ENCODE data around the gene SPC25. TPM values are rescaled to one million over a fixed set of nuclear protein-coding genes. Genes with fewer than 3 reads are reported as not detected.
A peak's percentile ranks its signal among the peaks of the same experiment; 100 is the strongest.

SPC25 gene
- total and polyA plus RNA-seq, 9 of the 15 experiments (the other 6 are each of a cell fraction or from before 2014, with no cell fraction given), result 44.8 to 100 (median 75.0) TPM

DNA sequence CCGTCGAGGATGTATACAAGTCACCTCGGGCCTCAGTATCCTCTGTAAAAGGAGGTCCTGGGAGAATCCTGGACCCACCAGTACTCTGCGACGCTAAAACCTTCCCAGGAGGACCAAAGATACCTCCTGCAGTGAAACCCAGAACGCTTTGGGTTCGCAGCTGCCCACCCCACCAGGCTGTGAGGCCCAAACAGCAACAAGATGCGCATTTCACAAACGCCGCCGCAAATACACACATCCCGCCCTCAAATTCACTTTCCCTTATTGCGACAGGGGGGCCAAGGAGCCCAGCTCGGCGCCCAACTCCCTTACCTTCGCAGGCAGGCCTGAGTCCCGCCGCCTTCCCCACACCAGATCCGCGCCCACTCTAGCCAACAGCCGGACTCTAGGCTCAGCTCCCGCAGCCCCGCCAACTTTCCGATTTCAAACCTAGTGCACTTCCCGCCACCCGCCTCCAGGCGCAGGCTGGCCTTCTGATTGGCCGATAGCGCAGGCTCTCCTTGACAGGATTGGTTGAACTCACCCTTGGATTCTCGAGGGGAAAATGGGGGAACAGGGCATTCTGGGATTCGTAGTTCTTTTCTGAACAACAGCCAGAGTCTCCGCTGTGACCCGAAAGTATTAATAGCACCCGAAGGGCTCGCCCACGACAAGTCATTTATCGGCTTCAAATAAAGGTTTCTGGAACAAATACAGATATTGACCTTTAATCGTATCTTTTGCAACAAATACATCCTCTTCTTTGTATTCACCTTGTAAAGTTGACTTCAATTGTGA is at the start of gene SPC25 (continued):
- peak; percentile 66; the same call in 1 of the 2 replicates for TF ChIP-seq CEBPB (tag; IDR thresholded peaks at IDR 0.05)
- TF ChIP-seq, protein P1, sequence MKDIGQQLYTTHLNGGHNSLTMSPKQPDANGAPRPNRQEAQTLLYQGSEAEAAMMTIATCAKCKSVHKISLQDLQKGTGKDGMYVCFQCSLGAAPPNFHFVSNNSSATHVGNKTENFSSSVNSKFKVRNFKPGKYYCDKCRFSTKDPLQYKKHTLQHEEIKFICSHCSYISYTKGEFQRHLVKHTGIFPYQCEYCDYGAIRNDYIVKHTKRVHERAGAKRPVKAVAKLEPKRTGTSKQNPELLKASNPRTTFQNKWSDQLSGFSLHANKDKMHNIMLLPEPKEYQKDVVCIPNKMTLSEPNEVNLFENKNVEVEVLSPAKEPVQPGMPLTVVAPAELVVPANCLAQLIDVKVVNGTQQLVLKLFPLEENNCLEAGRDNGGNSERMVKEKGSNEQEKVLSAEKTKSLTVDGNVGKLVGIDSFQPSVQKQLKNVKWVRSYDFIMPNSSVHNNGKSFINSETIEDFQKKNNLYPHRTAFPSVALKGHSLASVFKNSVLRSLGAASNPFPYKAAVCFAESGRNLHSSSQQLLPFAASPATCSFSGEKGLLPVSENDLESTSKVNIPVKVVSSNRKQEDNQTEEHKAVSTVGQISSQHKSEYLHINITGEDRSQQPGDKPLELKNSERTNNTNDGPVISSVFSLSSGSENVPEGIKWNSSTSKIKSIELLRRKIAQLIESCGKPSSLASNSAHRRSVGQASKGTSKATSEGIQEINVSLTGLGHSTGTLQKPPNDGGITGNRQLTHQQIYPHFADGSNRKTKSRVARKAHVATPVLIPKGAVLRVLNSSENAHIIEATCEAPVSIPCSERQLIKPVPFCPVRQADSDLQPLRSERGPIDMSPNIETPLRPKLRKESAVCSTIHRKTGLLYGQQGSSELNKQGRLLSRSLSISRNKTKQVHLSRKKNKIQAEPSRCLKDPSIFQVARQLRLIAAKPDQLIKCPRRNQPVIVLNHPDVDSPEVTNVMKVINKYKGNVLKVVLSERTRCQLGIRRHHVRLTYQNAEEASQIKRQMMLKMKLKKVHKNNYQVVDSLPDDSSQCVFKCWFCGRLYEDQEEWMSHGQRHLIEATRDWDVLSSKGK (CRISPR knock-in tag; IDR thresholded peaks at IDR 0.05), result no peak
- TF ChIP-seq HMGXB4 (CRISPR knock-in tag; IDR thresholded peaks at IDR 0.05), result 0 out of 2 replicates have a peak, but pooled peaks have one; percentile 31
- peak; percentile 50 for TF ChIP-seq DPF2 (IDR thresholded peaks at IDR 0.05)
- no peak for TF ChIP-seq EZH2 (IDR thresholded peaks at IDR 0.05; ENCODE audit: borderline replicate concordance, low read depth, low read length)
- TF ChIP-seq NFATC3 (IDR thresholded peaks at IDR 0.05), result no peak
- TF ChIP-seq KLF10 (CRISPR knock-in tag; IDR thresholded peaks at IDR 0.05), result no peak
- peak in 1 of 2 experiments; percentile 84; a peak in 2 of 4 replicates for TF ChIP-seq MNT (conservative IDR thresholded peaks at IDR 0.05)
- no peak for TF ChIP-seq ZNF668 (CRISPR knock-in tag; IDR thresholded peaks at IDR 0.05)
- peak; percentile 97 for TF ChIP-seq EP400 (IDR thresholded peaks at IDR 0.05)
- TF ChIP-seq TRIM28 (IDR thresholded peaks at IDR 0.05), result no peak
- peak; percentile 97 for TF ChIP-seq POLR2G (IDR thresholded peaks at IDR 0.05; ENCODE audit: low read depth, low read length)
- TF ChIP-seq SETDB1 (IDR thresholded peaks at IDR 0.05; ENCODE audit: low read length), result no peak
- TF ChIP-seq, protein P2, sequence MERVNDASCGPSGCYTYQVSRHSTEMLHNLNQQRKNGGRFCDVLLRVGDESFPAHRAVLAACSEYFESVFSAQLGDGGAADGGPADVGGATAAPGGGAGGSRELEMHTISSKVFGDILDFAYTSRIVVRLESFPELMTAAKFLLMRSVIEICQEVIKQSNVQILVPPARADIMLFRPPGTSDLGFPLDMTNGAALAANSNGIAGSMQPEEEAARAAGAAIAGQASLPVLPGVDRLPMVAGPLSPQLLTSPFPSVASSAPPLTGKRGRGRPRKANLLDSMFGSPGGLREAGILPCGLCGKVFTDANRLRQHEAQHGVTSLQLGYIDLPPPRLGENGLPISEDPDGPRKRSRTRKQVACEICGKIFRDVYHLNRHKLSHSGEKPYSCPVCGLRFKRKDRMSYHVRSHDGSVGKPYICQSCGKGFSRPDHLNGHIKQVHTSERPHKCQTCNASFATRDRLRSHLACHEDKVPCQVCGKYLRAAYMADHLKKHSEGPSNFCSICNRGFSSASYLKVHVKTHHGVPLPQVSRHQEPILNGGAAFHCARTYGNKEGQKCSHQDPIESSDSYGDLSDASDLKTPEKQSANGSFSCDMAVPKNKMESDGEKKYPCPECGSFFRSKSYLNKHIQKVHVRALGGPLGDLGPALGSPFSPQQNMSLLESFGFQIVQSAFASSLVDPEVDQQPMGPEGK (CRISPR knock-in tag; IDR thresholded peaks at IDR 0.05; ENCODE audit: borderline replicate concordance), result no peak
- no peak for TF ChIP-seq HIVEP1 (CRISPR knock-in tag; IDR thresholded peaks at IDR 0.05)
- TF ChIP-seq TCF7 (IDR thresholded peaks at IDR 0.05; ENCODE audit: borderline replicate concordance), result no peak
- no peak for TF ChIP-seq ZBTB17 (CRISPR knock-in tag; IDR thresholded peaks at IDR 0.05)
- no peak for TF ChIP-seq BRCA1 (IDR thresholded peaks at IDR 0.05)
- TF ChIP-seq BRCA1 (CRISPR knock-in tag; IDR thresholded peaks at IDR 0.05), result no peak

All from K562 (cell line).